NCI-H2029 (cell line): ENCODE measurements around the gene MMP3.

Experiments used
- DNase-seq: peaks from one replicate; lab custom pipeline; 2025; lab: John Stamatoyannopoulos, UW

Gene MMP3

DNA sequence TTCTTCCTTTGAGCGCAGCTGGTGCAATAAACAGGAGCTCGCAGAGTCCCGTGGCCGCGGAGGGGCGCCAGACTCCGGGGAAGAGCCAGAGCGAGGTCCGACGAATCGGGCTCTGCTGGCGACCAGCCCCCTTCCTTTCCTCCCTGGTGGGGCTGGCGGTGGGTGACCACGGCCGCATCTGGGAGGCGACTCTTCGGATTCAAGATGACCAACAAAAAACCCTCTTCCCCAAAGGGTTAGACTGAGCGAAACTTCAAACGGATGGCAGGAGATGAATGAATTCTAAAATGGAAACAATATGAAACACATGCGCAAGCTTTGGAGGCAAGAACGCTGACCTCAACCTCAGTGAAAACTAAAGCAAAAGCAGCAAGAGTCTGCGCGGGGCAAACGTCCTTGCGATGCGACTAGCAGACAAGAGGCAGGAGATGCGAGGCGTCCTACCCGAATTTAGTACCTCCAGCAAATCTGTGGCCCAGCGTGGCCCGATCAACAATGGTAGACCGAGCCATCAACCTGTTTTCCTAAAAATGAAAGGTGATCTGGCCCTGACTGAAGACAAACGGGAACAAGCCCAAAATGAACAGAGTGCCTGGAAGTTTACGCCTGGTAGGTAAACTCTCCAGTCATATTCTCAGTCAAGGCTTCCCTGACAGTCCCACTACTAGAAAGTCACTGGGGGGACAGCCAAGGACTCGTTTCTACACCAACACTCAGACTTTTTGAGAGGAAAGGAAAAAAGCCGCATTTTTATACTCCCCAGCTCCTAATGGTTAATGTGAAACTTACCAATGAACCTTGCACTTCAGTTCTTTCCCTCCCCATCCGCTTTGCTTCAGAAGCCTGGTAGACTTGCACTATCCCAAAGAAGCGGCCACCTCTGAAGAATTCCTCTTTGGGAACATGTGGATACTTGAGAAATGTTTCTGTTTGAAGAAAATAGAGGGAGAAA, 11.6 kb downstream of the MMP3 start:
- DNase-seq = no peak

DNA sequence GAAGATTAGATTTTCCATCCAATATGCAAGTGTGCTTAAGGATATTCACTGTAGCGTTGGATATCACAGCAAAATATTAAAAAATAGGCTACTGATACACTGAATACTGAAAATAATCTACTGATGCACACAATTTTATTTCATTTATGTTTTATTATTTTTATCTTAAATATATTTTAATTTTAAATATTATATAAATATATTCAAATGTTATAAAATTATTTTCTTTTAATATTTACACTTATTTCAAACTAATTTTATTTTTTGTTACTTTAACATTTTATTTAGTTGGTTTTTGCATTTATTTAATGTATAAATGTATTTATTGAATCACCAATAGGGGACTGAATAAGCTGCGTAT, 12.3 kb downstream of the MMP3 start:
- DNase-seq = no peak

DNA sequence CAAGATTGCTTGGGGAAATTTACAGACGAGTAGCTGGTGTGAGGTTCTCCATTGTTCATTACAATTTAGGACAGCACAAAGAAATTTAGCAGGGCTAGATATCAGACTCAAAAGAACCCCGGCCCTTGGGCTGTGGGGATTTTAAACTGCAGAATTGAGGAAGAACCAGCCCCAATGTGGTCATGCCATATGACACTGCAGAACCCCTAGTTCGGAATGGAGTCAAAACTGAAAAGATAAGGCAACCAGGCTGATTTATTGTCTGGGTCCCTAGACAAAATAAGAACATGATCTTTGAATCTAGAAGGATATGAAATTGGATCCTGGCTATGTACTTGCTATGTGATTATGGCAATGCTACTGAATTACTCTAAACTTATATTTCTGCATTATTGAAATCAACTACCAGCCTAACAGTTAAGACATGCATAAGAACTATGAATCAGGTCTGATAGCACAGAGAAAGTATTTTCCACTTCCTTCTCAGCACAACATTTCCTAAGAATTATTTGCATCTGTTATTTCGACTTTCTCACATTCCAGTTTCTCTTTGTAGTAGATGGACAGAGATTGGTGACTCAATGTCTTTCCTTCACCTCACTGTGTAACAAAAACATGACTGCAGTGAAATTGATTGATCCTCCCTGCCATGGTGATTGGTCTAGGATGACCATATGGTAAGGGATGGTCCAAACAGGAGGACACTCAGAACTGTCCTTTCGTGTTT, 13.2 kb downstream of the MMP3 start:
- no peak for DNase-seq

DNA sequence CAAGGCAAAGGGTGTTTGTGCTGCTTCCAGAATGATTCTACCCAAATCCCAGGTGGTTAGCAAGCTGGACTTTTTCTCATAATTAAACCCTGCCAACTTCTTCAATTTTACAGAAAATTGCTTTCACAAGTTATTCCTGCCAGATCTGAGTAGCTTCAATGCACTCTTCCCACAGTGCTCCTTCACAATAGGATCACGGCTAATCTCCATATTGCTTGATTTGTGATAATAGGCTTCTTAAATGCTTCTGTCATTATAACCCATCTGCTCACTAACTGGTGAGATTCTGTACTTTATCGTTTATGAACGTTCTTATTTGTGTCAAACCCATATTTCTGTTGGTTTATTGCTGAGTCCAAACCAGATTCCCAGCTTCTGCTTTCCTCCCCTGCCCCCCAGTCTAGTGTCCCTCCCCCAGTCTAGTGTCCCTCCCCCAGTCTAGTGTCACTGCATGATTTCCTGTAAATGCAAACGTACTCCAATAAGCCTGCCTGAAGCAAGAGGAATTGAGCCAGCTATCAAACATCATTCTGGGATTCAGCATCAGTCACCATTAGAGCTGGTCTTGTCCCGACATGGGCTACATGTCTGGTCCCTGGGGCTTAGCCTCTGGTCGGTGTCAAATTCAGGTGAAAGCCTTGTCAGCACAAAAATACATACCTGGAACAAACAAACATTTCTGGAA, 14.0 kb downstream of the MMP3 start:
- DNase-seq = no peak

DNA sequence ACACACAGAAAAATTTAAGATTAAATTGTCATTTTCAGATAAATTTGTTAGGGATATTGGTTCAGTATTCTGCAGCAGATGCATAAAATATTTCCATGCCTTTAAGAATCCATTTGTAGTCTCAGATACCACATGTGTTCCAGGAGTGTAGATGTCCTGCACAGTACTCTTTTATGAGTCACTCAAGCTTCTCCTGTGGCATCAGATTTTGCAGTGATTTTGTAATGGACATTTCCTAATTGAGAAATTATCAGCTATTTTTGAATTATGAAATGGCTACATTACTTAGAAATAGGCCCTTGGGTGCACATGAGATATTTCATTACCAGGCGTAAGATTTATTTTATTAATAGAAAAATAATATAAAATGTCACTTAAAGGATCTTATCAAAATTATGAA, 18.9 kb downstream of the MMP3 start:
- DNase-seq = no peak

DNA sequence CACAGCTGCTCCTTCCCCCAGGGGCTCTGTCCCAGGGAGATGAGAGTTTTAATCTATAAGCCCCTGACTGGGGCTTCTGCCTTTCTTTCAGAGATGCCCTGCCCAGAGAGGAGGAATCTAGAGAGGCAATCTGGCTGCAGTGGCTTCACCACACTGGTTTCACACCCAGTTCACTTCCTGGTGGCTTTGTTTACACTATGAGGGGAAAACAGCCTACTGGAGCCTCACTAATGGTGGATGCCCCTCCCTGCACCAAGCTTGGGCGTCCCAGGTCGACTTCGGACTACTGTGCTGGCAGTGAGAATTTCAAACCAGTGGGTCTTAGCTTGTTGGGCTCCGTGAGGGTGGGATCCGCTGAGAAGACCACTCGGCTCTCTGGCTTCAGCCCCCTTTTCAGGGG, 23.9 kb downstream of the MMP3 start:
- DNase-seq = no peak

DNA sequence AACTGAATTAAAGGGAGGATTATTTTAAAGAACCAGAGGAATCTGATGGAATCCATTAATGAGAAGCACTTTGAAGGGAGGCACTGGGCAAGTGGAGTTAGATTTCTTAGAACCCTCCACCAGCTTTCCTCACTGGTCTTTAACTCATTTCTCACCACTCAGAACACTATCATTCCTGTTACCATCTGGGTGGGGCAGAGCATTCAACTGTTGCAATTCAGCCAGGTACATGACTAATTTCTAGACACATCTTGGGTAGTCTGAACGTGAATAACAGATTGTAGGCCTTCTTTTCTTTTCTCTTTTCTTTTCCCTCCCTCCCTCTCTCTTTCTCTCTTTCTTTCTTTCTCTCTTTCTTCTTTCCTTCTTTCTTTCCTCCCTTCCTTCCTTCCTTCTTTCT, 29.9 kb downstream of the MMP3 start:
- no peak for DNase-seq

DNA sequence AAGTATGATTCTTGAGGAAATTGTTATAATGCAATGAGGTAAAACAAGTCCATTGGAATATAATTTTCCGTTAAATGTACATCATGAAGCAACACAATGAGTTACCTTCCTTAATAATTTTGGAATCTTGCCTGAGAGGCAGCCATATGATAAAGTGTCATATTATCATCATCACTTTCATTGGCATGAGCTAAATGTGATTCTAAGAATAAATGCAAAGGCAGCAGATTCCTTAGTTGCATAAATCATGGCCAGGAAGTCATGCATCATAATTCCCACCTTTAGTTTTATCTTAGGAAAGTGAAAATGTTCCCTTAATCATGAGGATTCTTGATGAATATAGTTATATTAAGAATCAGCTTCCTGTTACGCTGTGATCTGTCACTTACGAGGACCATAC, 31.2 kb downstream of the MMP3 start:
- DNase-seq = no peak

DNA sequence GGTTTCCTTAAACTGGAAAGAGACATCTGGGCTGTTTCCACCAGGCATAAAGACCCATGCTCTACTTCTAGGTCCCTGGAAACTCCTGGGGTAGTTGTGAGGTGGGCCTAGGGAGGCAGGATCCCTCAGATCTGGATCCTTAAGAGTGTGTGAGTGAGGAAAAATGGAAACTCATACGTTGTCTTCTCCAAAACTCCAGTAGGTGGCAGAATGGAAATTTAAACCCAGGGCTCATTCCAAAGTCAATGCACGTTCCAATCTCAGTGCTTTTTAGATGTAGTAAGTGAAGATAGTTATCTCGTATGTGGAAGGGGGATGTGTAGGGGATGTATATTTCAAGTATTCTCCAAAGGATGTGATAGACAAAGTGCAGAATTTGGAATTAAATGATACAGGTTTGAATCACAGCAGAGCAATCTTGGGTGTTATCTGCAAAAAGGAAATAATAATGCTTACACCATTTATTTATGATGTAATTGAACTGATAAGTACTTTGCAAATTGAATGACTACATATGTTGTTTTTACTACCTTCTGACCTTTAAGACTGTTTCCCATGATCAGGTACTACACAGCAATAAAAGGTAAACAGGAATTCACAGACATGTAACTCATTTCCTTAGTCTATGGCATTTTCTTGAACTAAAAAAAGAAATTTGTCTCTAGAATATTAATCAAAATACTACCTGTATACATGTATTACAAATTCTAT, 32.3 kb downstream of the MMP3 start:
- DNase-seq = no peak

DNA sequence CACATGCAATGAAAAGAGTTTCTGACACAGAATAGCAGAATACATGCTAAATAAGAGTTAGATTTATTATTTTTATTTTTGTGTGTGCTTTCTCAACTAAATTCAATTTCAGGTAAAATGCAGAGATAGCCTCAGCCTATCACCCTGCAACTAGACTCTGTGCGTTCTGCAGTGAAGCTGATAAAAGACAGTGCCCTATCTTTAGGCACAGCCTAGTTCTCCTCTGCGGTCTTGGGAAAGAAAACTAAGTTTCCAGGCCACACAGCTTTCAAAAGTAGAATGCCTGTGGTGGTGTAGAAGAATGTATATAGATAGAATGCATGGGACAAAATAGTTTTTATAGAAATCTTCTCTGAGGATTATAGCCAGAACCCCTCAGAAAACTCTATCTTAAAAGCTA, 33.4 kb downstream of the MMP3 start:
- no peak for DNase-seq

DNA sequence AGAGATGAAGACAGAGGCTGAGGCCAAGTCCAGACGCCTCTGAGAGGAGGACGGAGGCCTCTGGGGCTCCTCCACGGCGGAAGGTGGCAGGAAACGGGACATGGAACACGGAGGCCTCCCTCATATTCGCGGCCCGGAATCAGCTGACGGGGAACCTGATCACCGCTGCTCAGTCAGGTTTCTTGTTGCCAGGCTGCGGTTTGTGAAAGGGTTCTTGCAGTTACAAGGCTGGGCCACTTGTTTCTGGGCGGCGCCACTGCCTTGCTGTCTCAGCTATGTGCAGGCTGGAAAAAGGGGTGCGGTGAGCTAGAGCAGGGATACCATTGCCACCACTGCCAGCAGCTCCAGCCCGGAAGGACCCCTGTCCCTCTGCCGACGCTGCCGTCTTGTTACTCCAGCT, 35.5 kb downstream of the MMP3 start:
- DNase-seq = no peak

DNA sequence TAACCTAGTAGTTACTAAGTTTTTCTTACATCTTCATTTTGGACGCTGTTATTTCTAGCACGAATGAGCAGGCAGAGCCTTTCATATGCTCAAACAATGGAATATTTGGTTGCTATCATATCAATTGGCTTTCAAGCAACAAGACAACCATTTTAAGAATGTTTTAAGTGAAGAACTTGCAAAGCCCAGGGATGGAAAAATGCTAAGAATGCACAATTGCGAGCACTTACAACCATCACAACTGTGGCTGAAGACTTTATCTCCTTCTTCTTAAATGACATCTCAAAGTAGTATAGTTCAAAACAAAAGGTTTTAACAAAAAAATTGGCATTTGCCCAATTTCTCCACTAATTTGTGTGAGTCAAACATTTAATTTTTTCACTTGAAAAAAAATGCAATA, 37.1 kb downstream of the MMP3 start:
- DNase-seq = no peak

DNA sequence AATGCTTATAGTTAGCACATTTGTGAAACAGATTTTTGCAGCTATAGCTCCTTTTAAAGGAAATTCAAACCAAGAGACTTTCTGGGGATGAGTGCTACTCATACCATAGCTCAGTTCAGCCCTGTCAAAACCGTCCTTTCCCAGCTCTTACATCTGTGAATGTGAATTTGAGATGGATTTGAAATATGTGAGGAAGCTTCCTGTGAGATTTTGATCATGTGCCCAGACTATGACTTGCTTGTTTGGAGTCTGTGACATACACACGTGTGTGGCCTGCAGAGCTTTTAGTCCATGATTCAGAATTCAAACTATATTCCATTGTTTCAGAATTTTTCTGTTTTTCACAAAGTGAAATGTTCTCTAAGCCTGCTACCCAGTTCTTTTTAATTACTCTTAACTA, 41.1 kb downstream of the MMP3 start:
- no peak for DNase-seq

DNA sequence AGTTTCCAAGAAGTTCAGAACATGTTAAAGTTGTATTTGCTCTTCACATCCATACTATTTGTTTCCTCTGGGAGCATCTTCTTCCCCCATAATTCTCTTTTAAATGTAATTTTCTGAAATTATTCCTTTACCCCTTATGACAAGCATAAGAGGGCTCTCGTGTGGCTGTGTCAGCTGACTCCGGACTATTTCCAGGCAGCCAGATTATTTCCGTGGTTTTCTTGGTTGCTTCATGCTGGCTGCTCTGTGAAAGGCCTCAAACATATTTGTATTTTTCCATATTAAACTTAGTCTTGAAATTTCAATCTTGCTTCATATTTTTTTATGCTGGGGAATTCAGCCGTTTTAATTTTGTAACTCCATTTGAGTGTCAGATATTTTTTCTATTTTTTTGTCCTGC, 42.6 kb downstream of the MMP3 start:
- no peak for DNase-seq

DNA sequence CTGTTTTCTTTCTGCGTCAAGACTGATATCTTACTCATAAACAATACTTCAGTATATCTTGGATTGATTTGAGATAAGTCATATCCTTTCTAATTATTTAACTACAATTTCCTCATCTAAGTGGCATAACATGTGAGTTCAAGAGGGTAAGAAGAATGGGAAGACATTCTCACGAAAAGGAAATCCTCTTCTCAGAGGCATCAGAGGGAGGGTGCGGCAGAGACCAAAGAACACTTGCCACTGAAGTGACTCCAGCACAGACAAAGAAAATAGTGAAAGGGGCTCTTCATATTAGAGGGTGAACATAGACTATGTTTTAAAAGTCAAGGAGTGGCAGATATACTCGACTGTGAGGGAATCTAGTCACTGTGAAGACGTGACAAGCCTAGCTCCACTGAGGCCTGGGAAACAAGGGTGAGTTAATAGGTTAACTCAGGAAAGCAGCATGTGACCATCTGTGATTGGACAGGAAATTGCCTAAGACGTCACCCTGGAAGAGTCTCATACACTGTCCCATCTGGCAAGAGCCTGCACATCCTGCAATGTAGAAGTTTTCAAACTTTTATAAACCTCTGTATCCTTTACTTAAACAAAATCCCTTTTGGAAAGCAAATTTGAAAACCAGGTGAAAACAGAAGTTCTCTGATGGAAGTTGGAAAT, 43.6 kb downstream of the MMP3 start:
- DNase-seq = no peak

DNA sequence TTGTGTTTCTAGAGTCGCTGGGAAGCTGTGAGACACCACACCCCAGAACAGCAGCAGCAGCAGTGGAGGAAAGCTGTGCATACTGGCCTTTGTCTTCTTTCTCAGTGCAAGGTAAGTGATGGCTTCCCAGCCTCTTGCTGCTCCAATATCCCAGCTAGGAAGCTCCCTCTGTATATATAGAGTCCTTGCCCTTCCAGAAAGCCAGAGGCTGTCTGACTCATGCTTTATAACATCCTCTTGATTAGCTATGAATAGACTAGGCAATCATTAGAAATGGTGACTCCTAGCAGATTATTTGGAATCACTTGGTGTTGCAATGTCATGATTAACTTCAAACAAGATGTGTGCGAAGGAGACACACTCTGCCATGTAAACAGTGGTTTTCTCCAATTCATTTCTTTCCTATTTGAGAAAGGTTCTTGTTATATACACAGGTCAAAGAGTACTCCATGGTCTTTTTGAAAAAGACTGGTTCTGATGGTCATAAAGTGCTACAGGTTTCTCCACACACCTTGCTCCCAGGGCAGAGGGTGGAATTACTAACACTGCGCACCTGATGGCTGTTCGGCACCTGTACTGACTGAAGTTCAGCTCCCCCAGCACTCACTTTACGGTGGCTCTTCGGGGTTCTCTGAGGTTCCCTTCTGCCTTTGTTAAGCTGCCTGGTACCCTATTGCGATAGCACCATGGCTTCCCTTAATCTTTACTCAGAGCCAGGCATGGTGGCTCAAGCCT, 45.2 kb downstream of the MMP3 start, which contains the start of gene MMP1:
Gene MMP1 (minus strand): TSS at position 149 of the 735 bp plus-strand sequence. CDS start 68 bp downstream, at position 81.
- DNase-seq = no peak

DNA sequence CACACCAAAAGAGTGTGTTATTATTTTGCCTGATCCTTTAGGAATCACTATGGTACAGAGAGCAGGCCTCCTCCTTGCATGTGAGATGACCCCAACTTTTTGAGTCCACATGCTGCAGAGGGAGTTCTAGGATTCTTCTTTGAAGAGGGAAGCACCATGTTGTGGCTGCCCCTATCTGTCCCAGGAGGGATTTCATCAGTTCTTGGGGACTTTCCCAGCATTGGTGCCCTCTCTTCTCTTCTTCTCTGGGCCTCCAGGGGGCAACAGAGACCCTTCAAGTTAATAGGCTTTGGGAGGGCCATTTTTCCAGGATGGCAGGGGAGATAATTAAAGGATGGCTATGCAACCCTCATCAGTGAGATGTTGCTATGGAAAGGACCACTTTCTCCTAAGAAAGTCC, 49.0 kb downstream of the MMP3 start:
- DNase-seq = no peak

DNA sequence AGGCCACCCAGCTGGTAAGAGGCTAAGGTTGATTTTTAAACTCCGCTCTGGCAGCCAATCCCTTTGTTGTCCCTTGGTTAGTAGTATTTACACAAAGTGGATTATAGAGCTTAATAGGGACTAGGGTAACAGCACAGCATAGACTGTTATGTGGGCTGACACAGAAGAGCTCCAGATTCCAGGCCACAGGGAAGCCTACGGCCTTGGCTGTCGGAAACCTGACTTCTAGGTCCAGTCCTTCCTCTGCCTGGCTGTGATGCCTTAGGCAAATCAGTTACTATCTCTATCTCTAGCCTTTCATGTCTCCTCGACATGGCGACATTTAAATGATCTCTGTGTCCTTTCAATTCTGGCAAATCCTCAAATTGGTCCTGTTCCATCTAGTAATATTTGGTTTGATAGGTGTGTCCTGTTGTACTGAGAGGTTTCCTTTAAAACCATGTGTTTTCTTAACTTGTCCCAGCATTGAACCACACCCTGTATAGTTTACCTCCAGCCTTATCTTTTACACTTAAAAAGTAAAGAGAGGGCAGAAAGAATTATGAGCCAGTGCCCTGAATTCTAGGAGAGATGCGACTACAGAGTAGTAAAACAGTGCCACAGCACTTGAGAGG, 49.6 kb downstream of the MMP3 start:
- no peak for DNase-seq

DNA sequence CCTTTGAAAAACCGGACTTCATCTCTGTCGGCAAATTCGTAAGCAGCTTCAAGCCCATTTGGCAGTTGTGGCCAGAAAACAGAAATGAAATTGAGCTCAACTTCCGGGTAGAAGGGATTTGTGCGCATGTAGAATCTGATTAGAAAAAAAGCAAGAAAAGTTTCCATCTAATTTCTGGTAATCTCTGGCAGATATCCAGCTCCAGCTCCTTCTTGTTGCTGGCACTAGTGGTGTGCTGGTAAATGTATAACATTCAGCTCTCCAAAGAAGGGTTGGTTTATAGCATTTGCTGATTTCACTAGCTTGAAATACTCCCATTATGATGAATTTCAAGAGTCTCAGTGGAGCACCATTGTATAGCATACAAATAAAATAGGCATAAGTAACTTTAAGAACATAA, 50.8 kb downstream of the MMP3 start:
- DNase-seq = no peak

DNA sequence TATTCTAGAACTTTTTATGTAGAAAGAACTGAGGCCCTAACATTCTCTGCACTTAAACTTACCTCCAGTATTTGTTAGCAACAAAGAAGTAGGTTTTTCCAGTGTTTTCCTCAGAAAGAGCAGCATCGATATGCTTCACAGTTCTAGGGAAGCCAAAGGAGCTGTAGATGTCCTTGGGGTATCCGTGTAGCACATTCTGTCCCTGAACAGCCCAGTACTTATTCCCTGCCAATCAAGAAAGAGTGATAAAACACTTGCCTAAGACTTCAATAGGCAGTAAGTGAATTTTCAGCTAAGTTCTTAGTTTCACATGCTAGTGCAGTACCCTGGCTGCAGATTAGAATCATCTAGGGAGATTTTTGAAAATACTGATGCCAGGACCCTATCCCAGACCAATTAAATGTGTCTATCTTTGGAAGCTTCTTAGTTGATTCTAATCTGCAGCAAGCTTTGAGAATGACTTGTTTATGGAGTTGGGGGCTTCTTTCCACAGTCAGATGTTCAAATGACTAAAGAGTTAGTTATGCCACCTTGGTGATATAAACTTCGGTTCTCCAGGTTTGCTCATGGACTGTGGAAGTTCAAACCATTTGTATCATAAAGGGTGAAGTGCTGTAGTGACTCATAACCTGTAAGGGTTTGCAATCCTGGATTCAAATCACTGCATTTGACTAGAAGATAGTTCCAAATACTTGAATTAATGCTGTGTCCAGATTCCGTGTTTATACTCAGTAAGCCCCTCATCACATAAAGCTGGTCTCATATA, 52.0 kb downstream of the MMP3 start:
- DNase-seq = no peak
